Stimulated activated naive CD8-positive, alpha-beta T cell treated with anti-CD3 and anti-CD28 coated beads, Interleukin-15, Interleukin-2, amounts not matched to agents 100 ng/mL and 50 ng/mL, for 24 hours (primary cell): ENCODE measurements around the gene FAM20C.

ENCODE experiments used
- H3K27ac Mint-ChIP-seq: one replicate; pipeline ENCODE4 v1.8.0; 2021; ENCODE audit warnings: mild to moderate bottlenecking, mixed read lengths
- H3K27me3 Mint-ChIP-seq: one replicate; pipeline ENCODE4 v1.8.0; 2021; ENCODE audit warnings: mixed read lengths
- H3K36me3 Mint-ChIP-seq: one replicate; pipeline ENCODE4 v1.8.0; 2021; ENCODE audit warnings: low read depth, mixed read lengths
- H3K4me1 Mint-ChIP-seq: one replicate; pipeline ENCODE4 v1.8.0; 2021; ENCODE audit warnings: low read depth, mixed read lengths
- H3K4me3 Mint-ChIP-seq: one replicate; pipeline ENCODE4 v1.8.0; 2021; ENCODE audit warnings: mild to moderate bottlenecking, mixed read lengths
- H3K9me3 Mint-ChIP-seq: one replicate; pipeline ENCODE4 v1.8.0; 2021; ENCODE audit warnings: mixed read lengths

FAM20C gene

DNA sequence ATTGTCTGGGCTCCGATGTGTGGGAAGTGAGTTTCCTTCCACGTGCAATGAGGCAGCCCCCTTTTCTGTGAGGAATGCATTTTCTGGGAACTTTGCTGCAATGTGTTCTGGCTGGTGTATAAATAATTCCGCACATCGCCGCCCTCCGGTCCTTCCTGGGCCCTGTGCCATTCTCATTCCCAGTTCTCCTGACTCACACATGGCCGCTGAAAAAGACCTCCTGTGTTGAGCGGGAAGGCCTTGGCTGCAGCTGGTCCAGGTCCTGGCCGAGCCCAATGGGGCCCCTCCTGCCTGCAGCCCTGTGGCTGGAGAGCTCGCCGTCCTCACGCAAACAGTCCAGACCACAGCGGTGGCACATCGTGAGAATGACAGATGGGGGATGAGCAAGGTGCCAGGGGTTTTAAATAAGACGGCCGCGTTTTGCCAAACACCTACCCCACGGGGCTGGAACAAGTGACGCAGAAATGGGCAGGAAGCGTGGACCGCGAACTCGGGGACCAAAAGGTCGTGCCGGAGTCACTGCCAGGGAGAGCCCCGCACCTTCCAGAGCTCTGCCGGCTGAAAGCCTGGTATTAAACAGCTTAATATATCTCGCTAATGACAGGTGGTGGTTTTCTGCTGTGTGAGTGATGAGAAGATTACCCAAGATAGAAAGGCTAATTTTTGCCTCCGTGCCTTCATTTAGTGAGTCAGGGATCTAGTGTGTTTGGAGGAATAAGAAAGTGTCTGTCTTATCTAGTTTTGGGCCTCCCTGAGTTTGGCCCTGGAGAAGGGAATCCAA lies 37.0 kb downstream of the FAM20C start:
- Mint-ChIP-seq H3K27ac (no peak overlapping the region), H3K9me3 (no peaks in the 10 kb centered on the region), H3K4me1 (no peaks in the 10 kb centered on the region), H3K4me3 (no peak overlapping the region), H3K27me3 (no peaks in the 10 kb centered on the region), H3K36me3 (no peaks in the 10 kb centered on the region)

DNA sequence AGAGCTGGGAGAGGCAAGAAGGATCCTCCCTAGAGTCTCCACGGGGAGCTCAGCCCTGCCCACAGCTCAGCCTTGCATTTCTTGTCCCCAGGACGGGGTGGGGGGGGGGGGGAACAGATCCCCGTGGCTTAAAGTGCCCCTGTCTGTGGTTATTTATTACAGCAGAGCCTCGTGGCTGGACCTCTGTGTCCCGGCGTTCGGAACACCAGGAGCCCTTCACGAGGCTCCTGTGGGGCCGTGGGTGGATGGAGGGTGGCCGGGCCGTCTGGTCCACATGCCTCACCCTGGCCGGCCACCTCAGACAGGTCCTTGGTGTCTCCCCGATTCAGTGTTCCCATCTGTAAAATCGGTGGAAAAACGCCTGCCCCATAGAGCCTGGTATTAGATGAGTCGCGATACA lies 37.9 kb downstream of the FAM20C start:
- no peak overlapping the region for H3K4me3 Mint-ChIP-seq
- no peak overlapping the region for H3K27ac Mint-ChIP-seq
- no peaks in the 10 kb centered on the region for H3K9me3 Mint-ChIP-seq
- H3K27me3 Mint-ChIP-seq = no peaks in the 10 kb centered on the region
- no peaks in the 10 kb centered on the region for H3K4me1 Mint-ChIP-seq
- H3K36me3 Mint-ChIP-seq = no peaks in the 10 kb centered on the region

DNA sequence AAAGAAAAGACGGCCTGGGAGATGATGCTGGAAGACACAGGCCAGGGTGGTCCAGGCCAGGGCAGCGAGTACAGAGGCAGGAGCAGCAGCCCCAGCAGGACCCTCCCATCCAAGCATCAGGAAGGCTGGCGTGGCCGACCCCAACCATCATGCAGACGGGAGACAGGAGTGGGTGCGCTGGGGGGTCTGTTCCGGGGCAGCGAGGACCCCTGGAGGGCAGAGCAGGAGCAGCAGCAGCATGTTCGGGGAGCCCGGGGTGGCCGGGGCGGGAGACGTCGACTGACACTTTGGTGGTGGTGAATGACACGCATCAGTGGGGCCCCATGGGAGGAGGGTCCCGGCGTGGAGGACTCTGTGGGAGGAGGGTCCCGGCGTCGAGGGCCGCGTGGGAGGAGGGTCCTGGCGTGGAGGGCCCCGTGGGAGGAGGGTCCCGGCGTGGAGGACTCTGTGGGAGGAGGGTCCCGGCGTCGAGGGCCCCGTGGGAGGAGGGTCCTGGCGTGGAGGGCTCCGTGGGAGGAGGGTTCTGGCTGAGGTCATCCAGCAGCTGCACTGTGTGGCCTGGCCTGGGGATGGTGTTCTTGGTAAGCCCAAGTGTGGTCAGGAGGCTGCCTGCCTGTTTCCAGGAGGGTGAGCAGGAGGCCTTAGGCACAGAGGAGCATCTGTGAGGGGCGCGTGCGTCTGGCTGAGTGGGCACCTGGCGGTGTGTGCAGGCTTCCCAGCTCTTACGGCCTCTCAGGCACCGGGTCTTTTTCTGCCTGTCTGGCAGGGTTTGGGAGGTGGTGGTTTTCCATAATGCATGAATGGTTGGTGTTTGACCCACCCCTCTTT lies 38.9 kb downstream of the FAM20C start:
- H3K27me3 Mint-ChIP-seq = no peaks in the 10 kb centered on the region
- no peaks in the 10 kb centered on the region for H3K9me3 Mint-ChIP-seq
- H3K36me3 Mint-ChIP-seq = no peaks in the 10 kb centered on the region
- H3K4me3 Mint-ChIP-seq = no peak overlapping the region
- no peaks in the 10 kb centered on the region for H3K4me1 Mint-ChIP-seq
- H3K27ac Mint-ChIP-seq = no peak overlapping the region

DNA sequence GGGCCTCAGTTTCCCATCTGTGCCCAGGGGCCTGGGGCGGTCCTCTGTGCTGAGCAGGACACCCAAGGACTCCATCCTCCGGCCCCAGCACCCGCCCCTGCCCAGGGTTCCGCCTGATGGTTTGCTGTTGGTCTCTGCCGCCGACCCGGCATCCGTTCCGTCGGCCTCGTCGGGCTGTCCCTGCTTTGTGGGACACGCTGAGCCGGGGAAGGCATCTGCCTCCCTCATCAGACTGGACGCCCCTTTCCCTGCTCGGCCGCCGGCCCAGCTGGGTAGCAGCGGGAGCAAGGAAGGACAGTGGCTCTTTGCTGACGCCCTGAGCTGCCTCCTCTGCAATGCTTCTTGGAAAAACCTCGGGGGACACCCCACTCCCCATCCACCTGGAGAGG lies 39.5 kb downstream of the FAM20C start:
- Mint-ChIP-seq H3K9me3 (no peaks in the 10 kb centered on the region), H3K4me1 (no peaks in the 10 kb centered on the region), H3K27ac (no peak overlapping the region), H3K36me3 (no peaks in the 10 kb centered on the region), H3K4me3 (no peak overlapping the region), H3K27me3 (no peaks in the 10 kb centered on the region)

DNA sequence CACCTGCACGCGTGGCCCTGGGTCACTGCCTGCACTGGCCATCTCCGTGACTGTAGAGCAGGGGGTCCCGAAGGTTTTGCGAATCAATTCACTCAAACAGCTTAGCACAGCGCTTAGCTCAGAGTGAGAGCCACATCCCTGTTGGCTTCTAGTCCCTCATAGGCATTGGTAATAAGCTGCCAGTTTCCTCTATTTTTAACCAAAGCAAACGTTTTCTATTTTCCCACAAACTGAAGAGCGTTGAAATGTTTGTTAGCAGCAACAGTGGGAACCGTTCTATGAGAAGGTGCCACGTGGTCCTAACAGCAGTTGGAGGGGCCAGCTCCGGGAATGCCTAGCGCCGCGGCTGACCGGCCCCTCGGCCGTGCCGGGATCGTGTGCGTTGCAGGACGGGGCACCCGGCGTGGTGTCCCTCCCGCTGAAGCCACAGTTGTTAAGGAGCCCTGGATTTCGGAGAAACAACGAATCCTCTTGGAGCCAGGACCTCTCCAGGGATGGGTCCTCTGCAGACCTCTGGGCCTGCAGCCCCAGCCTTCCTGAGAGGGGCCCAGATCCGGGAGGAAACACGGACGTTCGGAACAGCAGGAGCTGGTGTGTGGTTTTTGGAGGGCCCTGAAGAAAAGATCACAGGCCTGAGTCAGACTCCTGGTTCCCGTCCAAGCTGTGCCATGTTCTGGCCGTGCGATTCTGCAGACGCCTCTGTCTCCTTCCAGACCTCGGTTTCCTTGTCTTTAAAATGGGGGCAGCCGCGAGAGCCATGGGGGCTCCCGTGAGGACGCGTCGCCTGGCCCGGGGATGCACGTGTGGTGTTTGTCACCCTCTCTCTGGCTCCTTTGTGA lies 40.3 kb downstream of the FAM20C start:
- H3K4me3 Mint-ChIP-seq = no peak overlapping the region
- H3K9me3 Mint-ChIP-seq = no peaks in the 10 kb centered on the region
- H3K27me3 Mint-ChIP-seq = no peaks in the 10 kb centered on the region
- no peaks in the 10 kb centered on the region for H3K4me1 Mint-ChIP-seq
- H3K36me3 Mint-ChIP-seq = no peaks in the 10 kb centered on the region
- no peak overlapping the region for H3K27ac Mint-ChIP-seq

DNA sequence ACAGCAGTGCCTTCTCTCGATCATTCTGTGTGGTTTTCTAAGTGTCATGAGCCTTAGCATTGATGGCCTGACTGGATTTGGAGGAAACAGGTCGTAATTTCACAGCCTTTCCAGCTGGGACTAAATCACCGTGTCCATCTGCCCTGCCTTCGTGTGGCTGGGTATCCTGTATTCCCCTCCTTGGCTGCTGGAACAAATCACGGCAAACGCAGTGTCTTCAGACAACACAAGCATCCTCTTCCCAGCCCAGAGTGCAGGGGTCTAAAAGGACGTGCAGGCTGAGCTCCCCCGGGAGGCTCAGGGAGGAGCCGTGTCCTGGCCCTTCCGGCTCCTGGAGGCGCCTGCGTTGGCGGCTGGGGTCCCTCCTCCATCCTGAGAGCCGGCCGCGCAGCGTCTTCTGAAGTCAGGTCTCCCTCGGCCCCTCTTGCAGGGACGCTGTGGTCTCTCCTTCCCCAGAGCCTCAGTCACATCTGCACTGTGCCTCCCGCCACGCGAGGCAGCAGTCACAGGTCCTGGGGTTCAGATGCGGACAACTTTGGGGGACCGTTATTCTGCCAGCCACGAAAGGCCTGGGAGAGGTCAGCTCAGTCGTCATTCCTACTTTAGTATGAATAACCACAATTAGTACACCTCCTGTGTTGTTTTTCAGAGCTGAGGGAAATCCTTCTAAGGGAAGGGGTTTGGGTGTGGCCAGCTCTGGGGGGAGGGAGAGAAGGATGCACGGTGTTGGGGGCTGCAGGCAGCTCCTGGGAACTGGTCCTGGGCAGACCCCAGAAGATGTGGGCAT lies 41.1 kb downstream of the FAM20C start:
- no peaks in the 10 kb centered on the region for H3K36me3 Mint-ChIP-seq
- no peaks in the 10 kb centered on the region for H3K4me1 Mint-ChIP-seq
- H3K9me3 Mint-ChIP-seq = no peaks in the 10 kb centered on the region
- H3K4me3 Mint-ChIP-seq = no peak overlapping the region
- no peak overlapping the region for H3K27ac Mint-ChIP-seq
- H3K27me3 Mint-ChIP-seq = no peaks in the 10 kb centered on the region

DNA sequence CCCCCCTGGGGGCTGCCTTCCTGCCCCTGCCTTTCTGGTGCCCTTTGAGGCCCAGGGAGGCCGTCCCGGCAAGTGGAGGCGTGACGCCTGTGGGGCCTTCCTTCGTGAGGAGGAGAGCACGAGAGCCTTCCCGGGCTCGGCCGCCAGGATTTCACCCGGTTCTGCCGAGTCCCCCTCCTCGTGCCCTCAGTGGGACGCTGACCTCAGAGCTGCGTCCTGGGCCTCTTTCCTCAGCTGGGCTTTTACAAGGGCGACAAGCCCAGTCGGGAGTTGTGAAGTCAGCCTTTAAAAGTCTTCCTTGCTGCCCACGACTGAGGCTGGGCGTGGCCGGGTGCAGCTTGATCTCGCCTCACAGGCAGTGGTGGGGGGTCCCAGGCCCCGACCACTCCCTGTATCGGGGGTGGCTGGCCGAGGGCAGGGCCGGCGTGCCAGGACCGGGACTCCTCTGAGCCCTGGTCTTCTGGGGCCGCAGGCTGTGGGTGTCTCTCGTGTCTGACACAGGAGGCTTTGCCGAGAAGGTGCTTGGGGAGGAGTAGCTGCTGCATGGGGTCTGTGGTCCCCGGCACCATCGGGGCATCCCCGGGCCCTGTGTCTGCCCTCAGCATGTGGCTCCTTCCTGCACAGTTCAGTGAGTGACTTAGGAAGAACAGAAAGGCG lies 41.8 kb downstream of the FAM20C start:
- Mint-ChIP-seq H3K36me3 (no peaks in the 10 kb centered on the region), H3K9me3 (no peaks in the 10 kb centered on the region), H3K27me3 (no peaks in the 10 kb centered on the region), H3K4me3 (no peak overlapping the region), H3K4me1 (no peaks in the 10 kb centered on the region), H3K27ac (no peak overlapping the region)

DNA sequence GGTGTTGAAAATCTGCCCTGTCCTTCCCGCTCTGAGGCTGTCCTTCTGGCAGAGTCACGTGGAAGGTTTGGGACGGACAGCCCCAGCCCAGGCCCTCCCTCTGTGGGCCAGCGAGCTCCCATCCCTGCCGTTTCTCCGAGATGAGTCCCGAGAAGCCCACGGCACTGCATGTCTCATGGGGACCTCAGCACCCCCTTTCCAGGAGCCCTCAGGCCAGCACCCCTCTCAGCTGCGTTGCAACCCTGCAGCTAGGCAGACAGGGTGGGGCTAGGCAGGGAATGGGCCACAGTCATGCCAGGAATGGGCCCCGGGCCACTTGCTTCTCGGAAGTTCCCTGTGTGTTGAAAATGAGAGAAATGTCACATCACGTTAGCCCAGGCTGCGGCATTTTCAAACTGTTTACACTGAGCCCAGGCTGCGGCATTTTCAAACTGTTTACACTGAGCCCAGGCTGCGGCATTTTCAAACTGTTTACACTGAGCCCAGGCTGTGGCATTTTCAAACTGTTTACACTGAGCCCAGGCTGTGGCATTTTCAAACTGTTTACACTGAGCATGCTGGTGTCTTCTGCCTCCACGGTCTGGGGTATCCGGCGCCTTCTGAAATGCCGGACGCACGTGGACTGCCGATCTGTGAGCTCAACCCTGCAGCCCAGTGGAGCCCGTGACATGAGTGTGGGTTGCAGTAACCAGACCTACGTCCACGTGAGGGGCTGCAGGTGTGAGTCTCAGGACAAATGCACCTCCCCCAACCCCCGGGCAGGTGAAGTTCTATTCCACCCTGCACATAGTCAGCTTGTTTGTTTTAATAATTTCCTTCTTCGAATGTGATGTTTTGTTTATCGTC lies 42.6 kb downstream of the FAM20C start:
- H3K4me3 Mint-ChIP-seq = no peak overlapping the region
- no peaks in the 10 kb centered on the region for H3K4me1 Mint-ChIP-seq
- H3K27me3 Mint-ChIP-seq = no peaks in the 10 kb centered on the region
- no peaks in the 10 kb centered on the region for H3K36me3 Mint-ChIP-seq
- H3K27ac Mint-ChIP-seq = no peak overlapping the region
- H3K9me3 Mint-ChIP-seq = no peaks in the 10 kb centered on the region

DNA sequence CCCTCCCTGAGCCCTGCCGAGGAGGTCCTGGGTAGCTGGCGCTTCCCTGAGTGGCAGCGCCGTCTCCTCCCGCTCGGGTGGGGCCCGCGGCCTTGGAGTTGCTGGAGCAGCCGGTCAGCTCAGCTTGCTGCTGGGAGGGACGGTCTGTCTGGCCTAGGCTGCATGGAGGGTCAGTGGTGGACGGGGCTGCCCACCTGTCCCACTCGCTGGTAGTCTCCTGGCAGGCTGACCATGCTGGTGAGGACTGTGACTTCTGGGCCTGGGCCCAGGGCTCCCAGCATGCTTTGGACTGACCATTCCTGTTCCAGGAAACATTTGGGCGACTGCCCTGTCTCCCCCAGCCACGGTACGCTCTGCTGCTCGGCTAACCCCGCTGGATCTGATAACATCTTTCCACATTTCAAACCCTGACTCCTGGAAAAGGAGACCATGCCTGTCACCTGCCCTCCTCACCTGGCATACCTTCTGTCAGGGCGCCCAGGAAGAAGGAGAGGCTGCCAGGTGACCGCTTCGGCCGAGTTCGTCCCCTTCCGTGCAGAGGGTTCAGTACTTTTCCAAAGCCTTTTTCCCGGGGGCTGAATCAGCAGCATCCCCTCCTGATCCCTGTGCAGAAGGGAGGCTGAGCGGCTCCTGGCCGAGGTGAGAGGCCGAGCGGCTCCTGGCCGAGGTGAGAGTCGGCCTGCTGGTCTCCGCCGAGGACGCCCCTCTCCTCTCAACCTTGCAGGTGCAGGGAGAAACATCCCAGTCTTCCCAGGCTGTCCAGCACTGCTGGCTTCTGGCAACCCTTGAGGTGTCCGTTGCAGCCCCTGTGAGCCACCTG lies 43.4 kb downstream of the FAM20C start:
- Mint-ChIP-seq H3K4me3 (no peak overlapping the region), H3K27me3 (no peaks in the 10 kb centered on the region), H3K27ac (no peak overlapping the region), H3K4me1 (no peaks in the 10 kb centered on the region), H3K9me3 (no peaks in the 10 kb centered on the region), H3K36me3 (no peaks in the 10 kb centered on the region)

DNA sequence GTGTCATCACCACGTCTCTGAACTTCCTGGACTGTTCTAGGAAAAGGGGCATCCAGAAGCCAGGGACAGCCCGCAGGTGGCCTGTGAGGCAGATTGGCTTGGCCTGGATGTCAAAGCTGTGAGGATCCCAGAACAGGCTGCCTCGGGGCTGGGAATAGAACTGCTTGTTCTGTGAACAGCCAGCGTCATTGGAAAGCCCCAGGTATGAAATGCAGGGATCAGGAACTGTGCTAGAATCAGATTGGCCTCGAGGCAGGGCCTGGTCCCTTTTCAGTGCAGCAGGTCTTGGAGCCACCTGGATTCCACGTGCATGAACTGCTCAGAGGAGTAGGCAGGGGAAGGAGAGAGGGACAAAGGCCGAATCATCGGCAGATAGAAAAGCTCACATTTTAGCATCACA lies 44.6 kb downstream of the FAM20C start:
- H3K27me3 Mint-ChIP-seq = no peaks in the 10 kb centered on the region
- H3K4me3 Mint-ChIP-seq = no peak overlapping the region
- H3K9me3 Mint-ChIP-seq = no peaks in the 10 kb centered on the region
- no peaks in the 10 kb centered on the region for H3K4me1 Mint-ChIP-seq
- H3K36me3 Mint-ChIP-seq = no peaks in the 10 kb centered on the region
- H3K27ac Mint-ChIP-seq = no peak overlapping the region

DNA sequence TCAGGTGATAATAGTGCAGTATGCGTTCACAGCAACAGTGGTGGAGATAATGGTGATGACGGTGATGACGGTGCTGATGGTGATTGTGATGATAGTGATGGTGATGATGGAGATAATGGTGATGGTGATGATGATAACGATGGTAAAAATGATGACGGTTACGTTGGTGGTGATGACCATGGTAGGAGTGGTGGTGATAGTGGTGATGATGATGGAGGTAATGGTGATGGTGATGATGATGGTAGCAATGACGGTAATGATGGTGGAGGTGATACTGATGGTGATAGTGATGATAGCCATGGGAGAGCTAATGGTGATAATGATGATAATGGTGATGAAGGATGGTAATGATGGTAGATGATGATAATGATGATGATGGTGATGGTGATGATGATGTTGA lies 45.0 kb downstream of the FAM20C start:
- Mint-ChIP-seq H3K4me3 (no peak overlapping the region), H3K9me3 (no peaks in the 10 kb centered on the region), H3K27ac (no peak overlapping the region), H3K36me3 (no peaks in the 10 kb centered on the region), H3K4me1 (no peaks in the 10 kb centered on the region), H3K27me3 (no peaks in the 10 kb centered on the region)

DNA sequence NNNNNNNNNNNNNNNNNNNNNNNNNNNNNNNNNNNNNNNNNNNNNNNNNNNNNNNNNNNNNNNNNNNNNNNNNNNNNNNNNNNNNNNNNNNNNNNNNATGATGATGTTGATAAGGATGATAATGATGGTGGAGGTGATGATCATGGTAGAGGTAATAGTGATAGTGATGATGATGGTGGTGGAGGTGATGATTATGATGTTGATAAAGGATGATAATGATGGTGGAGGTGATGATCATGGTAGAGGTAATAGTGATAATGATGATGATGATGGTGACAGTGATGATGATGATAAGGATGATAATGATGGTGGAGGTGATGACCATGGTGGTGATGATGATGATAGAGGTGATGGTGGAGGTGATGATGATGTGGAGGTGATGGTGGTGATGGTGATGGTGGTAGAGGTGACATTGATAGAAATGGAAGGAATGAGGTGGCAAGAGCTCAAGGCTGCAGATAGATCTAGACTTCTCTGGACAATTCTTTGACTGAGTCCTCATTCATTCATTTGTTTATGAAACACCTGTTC lies 47.8 kb downstream of the FAM20C start:
- Mint-ChIP-seq H3K27me3 (no peaks in the 10 kb centered on the region), H3K27ac (no peak overlapping the region), H3K9me3 (no peaks in the 10 kb centered on the region), H3K36me3 (no peaks in the 10 kb centered on the region), H3K4me1 (no peaks in the 10 kb centered on the region), H3K4me3 (no peak overlapping the region)
